Muscle layer of duodenum (tissue), 2 donors: ENCODE measurements around the gene LPIN1.

Experiments
- H3K27ac ChIP-seq: one replicate; pipeline ENCODE4 v1.7.0; 2013; ENCODE audit warnings: mild to moderate bottlenecking, low read length
- H3K27me3 ChIP-seq: one replicate; pipeline ENCODE4 v1.7.0; 2013; ENCODE audit warnings: low read depth, mild to moderate bottlenecking, control low read depth, low read length
- H3K36me3 ChIP-seq, 2 donors: one replicate each; pipeline ENCODE4 v1.7.0; 2013; ENCODE audit warnings: low read length in 2 of 2, control low read depth in 1 of 2, mild to moderate bottlenecking in 1 of 2; ENCODE audit not compliant: insufficient read depth in 2 of 2, control insufficient read depth in 1 of 2
- H3K4me1 ChIP-seq, 2 donors: one replicate each; pipeline ENCODE4 v1.7.0; 2013; ENCODE audit warnings: low read length in 2 of 2, mild to moderate bottlenecking in 2 of 2, control low read depth in 1 of 2, moderate library complexity in 1 of 2; ENCODE audit not compliant: insufficient read depth in 2 of 2, control insufficient read depth in 1 of 2
- H3K4me3 ChIP-seq, 2 donors: one replicate each; pipeline ENCODE4 v1.7.0; 2013; ENCODE audit warnings: low read length in 2 of 2, low read depth in 1 of 2, mild to moderate bottlenecking in 1 of 2
- H3K9me3 ChIP-seq, 2 donors: one replicate each; pipeline ENCODE4 v1.7.0; 2013; ENCODE audit warnings: low read length in 2 of 2, control low read depth in 1 of 2, mild to moderate bottlenecking in 1 of 2; ENCODE audit not compliant: control insufficient read depth in 1 of 2
- donor health status: healthy.

LPIN1 gene

GRCh38 chr2:11746376-11746806, at the start of gene LPIN1:
TSS of gene LPIN1 (plus strand) at chr2:11746632. CDS start at chr2:11765542, 18,910 bp downstream.
- H3K36me3 ChIP-seq: no peaks in the 10 kb centered on the region
- peak within 1 kb of the TSS; percentile 26 for H3K27ac ChIP-seq
- no peaks in the 10 kb centered on the region for H3K9me3 ChIP-seq
- peak within 1 kb of the TSS; percentile 78 to 79 for H3K4me3 ChIP-seq
- peaks cover 16 to 20% of the 10 kb centered on the region in 2 donors for H3K4me1 ChIP-seq
- no peaks in the 10 kb centered on the region for H3K27me3 ChIP-seq

GRCh38 chr2:11696736-11697102, 49.7 kb upstream of the LPIN1 start:
- no peaks in the 10 kb centered on the region for H3K36me3 ChIP-seq
- H3K27me3 ChIP-seq: no peaks in the 10 kb centered on the region
- no peak overlapping the region for H3K4me3 ChIP-seq
- H3K9me3 ChIP-seq: no peaks in the 10 kb centered on the region
- peaks cover 0 to 12% of the 10 kb centered on the region in 2 donors for H3K4me1 ChIP-seq
- H3K27ac ChIP-seq: no peak overlapping the region

GRCh38 chr2:11697103-11697871, 49.1 kb upstream of the LPIN1 start:
- Histone ChIP-seq H3K4me3 (no peak overlapping the region), H3K4me1 (peaks cover 0 to 12% of the 10 kb centered on the region in 2 donors), H3K27me3 (no peaks in the 10 kb centered on the region), H3K36me3 (no peaks in the 10 kb centered on the region), H3K9me3 (no peaks in the 10 kb centered on the region), H3K27ac (no peak overlapping the region)

GRCh38 chr2:11698009-11698922, 48.2 kb upstream of the LPIN1 start:
- Histone ChIP-seq H3K36me3 (no peaks in the 10 kb centered on the region), H3K4me1 (peaks cover 0 to 8% of the 10 kb centered on the region in 2 donors), H3K27ac (no peak overlapping the region), H3K9me3 (no peaks in the 10 kb centered on the region), H3K27me3 (no peaks in the 10 kb centered on the region), H3K4me3 (no peak overlapping the region)

GRCh38 chr2:11699686-11700670, 46.5 kb upstream of the LPIN1 start:
- Histone ChIP-seq H3K9me3 (no peaks in the 10 kb centered on the region), H3K27me3 (no peaks in the 10 kb centered on the region), H3K27ac (no peak overlapping the region), H3K4me3 (no peak overlapping the region), H3K36me3 (no peaks in the 10 kb centered on the region), H3K4me1 (peaks cover 0 to 8% of the 10 kb centered on the region in 2 donors)

GRCh38 chr2:11701206-11701605, 45.2 kb upstream of the LPIN1 start:
- Histone ChIP-seq H3K4me1 (peaks cover 0 to 8% of the 10 kb centered on the region in 2 donors), H3K27ac (no peak overlapping the region), H3K4me3 (no peak overlapping the region), H3K9me3 (no peaks in the 10 kb centered on the region), H3K27me3 (no peaks in the 10 kb centered on the region), H3K36me3 (no peaks in the 10 kb centered on the region)

- Histone ChIP-seq H3K9me3 (no peaks in the 10 kb centered on the region), H3K4me1 (peaks cover 0 to 5% of the 10 kb centered on the region in 2 donors), H3K27ac (no peak overlapping the region), H3K27me3 (no peaks in the 10 kb centered on the region), H3K4me3 (no peak overlapping the region), H3K36me3 (no peaks in the 10 kb centered on the region)
Observed at GRCh38 chr2:11701751-11702301, 44.6 kb upstream of the LPIN1 start.

- Histone ChIP-seq H3K27ac (no peak overlapping the region), H3K4me3 (no peak overlapping the region), H3K9me3 (no peaks in the 10 kb centered on the region), H3K27me3 (no peaks in the 10 kb centered on the region), H3K4me1 (no peaks in the 10 kb centered on the region), H3K36me3 (no peaks in the 10 kb centered on the region)
Observed at GRCh38 chr2:11702946-11703345, 43.5 kb upstream of the LPIN1 start.

- Histone ChIP-seq H3K9me3 (no peaks in the 10 kb centered on the region), H3K27ac (no peak overlapping the region), H3K4me3 (no peak overlapping the region), H3K36me3 (no peaks in the 10 kb centered on the region), H3K27me3 (no peaks in the 10 kb centered on the region), H3K4me1 (no peaks in the 10 kb centered on the region)
Observed at GRCh38 chr2:11703700-11704099, 42.7 kb upstream of the LPIN1 start.

GRCh38 chr2:11705063-11705462, 41.4 kb upstream of the LPIN1 start:
- no peaks in the 10 kb centered on the region for H3K36me3 ChIP-seq
- no peak overlapping the region for H3K4me3 ChIP-seq
- no peaks in the 10 kb centered on the region for H3K4me1 ChIP-seq
- H3K27ac ChIP-seq: no peak overlapping the region
- H3K9me3 ChIP-seq: no peaks in the 10 kb centered on the region
- no peaks in the 10 kb centered on the region for H3K27me3 ChIP-seq
